GM19238 (cell line): ENCODE results near the gene ZNF488.

ENCODE experiments used
- DNase-seq: peaks from one replicate; pipeline ENCODE4 v3.0.0; 2011; ENCODE audit warnings: low spot score; ENCODE audit not compliant: insufficient read length

The ZNF488 gene

GRCh38 chr10:47383261-47384147 lies 589 bp downstream of the ZNF488 start:
- no peak for DNase-seq

GRCh38 chr10:47381427-47382379 lies 2.4 kb downstream of the ZNF488 start:
- DNase-seq, result no peak

- no peak for DNase-seq
These were observed 3.0 kb downstream of the ZNF488 start for GRCh38 chr10:47381103-47381395.

- DNase-seq, result no peak
These were observed 3.6 kb downstream of the ZNF488 start for GRCh38 chr10:47380341-47381102.

- DNase-seq, result no peak
These were observed 4.2 kb downstream of the ZNF488 start for GRCh38 chr10:47379901-47380300.

- DNase-seq, result no peak
These were observed 4.7 kb downstream of the ZNF488 start for GRCh38 chr10:47379445-47379785.

GRCh38 chr10:47378606-47379444 lies 5.3 kb downstream of the ZNF488 start:
- DNase-seq, result no peak

GRCh38 chr10:47378183-47378510 lies 5.9 kb downstream of the ZNF488 start:
- no peak for DNase-seq

GRCh38 chr10:47376522-47377220 lies 7.4 kb downstream of the ZNF488 start:
- no peak for DNase-seq

- DNase-seq, result no peak
These were observed 9.2 kb downstream of the ZNF488 start for GRCh38 chr10:47374611-47375536.

- DNase-seq, result no peak
These were observed 11.4 kb downstream of the ZNF488 start for GRCh38 chr10:47372726-47373125.

GRCh38 chr10:47371629-47372485 lies 12.2 kb downstream of the ZNF488 start:
- no peak for DNase-seq

- no peak for DNase-seq
These were observed 13.2 kb downstream of the ZNF488 start for GRCh38 chr10:47370878-47371277.

GRCh38 chr10:47370015-47370767 lies 13.9 kb downstream of the ZNF488 start:
- no peak for DNase-seq

- DNase-seq, result no peak
These were observed 14.7 kb downstream of the ZNF488 start for GRCh38 chr10:47369251-47369894.

- no peak for DNase-seq
These were observed 15.5 kb downstream of the ZNF488 start for GRCh38 chr10:47368431-47369180.
